Prostate gland (tissue), 2 donors: Measurements from ENCODE around the gene RCHY1. TPM values are rescaled to one million over a fixed set of nuclear protein-coding genes. Genes with fewer than 3 reads are reported as not detected.
"Not testable (repeated sequence)": the region's sequence is repeated elsewhere in the genome, so short reads cannot be mapped to it uniquely, and the experiment has no call there.

Experiments used
- DNase-seq: peaks from one replicate; pipeline ENCODE4 v3.0.0-alpha.2; 2019; ENCODE audit warnings: low spot score
- H3K27ac ChIP-seq, 2 donors: fragments of 200-600 bp; sonication (generic); 2 replicates each; pipeline ENCODE4 v1.5.1; 2017 to 2019
- H3K27me3 ChIP-seq: fragments of 200-600 bp; sonication (generic); replicated peaks from 2 replicates; pipeline ENCODE4 v1.5.1; 2019; ENCODE audit not compliant: insufficient read depth
- H3K36me3 ChIP-seq, 2 donors: fragments of 200-600 bp; sonication (generic); 1 replicate in 1 of 2; 2 replicates in 1 of 2; pipeline versions ENCODE4 v1.5.1 to v1.8.1; 2017 to 2019
- H3K4me1 ChIP-seq: fragments of 200-600 bp; sonication (generic); replicated peaks from 2 replicates; pipeline ENCODE4 v1.5.1; 2019
- H3K4me3 ChIP-seq, 2 donors: fragments of 200-600 bp; sonication (generic); 2 replicates each; pipeline ENCODE4 v1.5.1; 2017 to 2019
- H3K9me3 ChIP-seq: fragments of 200-600 bp; sonication (generic); 2 replicates; pipeline ENCODE4 v1.5.1; 2017
- POLR2A ChIP-seq: fragments of 450-650 bp; IDR thresholded peaks from one replicate; pipeline ENCODE4 v1.6.1; 2016; ENCODE audit warnings: antibody characterized with exemption, mild to moderate bottlenecking
- POLR2AphosphoS5 ChIP-seq: sonication (generic); formaldehyde crosslinking; IDR thresholded peaks from one replicate; pipeline ENCODE4 v1.6.1; 2017; ENCODE audit warnings: antibody characterized with exemption
- WGBS: methylation state at CpG from one replicate; pipeline ENCODE4 v1.1.5; 2018; 5-methylcytosine and 5-hydroxymethylcytosine counted together
- intact Hi-C: fragments of 100-400 bp; cut with DNase I; formaldehyde crosslinking; loops from one replicate; pipeline ENCODE4 v1.14.2; 2022
- total RNA-seq, 2 donors: library from RNA; depleted of rRNA; stranded (reverse); fragments of >200 nt; gene quantifications; one replicate each; pipeline ENCODE4 v1.1.0, GENCODE V29; 2016
- TF ChIP-seq, protein P1 (sequence below), 4 experiments: fragments of 200-600 bp in 2 of 4; fragments of 450-650 bp in 2 of 4; sonication (generic) in 2 of 4; IDR thresholded peaks; 1 replicate in 3 of 4; 2 replicates in 1 of 4; pipeline ENCODE4 v1.5.1; 2016 to 2019; ENCODE audit warnings: antibody characterized with exemption in 4 of 4, mild to moderate bottlenecking in 2 of 4, moderate library complexity in 2 of 4

RCHY1 gene
- total RNA-seq, 2 donors from 2014 or later, result 18.7 to 23.3 TPM

DNA sequence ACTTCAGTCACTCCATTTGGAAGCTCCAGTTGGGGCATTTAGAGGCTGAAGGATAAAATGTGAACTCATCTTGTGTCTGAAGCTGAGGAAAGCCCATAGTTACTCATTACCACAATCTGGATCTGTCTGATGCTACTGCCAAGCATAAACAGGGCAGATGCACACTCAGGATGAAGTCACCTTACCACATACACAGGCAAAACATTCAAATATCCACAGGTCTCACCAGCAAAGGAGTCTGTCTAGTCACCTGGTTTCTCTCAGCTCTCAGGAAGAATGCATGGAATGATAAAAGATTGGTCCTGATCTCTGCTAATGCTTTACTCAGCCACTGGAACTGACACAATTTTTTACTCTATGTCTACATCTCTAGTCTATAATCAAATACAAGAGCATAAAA lies 28.6 kb upstream of the RCHY1 start:
- no peaks in the 10 kb centered on the region for H3K27me3 ChIP-seq
- no peak for DNase-seq
- H3K4me1 ChIP-seq, result no peaks in the 10 kb centered on the region
- H3K36me3 ChIP-seq, result no peaks in the 10 kb centered on the region
- H3K27ac ChIP-seq, result no peak overlapping the region
- no peak for TF ChIP-seq POLR2A
- TF ChIP-seq, protein P1, sequence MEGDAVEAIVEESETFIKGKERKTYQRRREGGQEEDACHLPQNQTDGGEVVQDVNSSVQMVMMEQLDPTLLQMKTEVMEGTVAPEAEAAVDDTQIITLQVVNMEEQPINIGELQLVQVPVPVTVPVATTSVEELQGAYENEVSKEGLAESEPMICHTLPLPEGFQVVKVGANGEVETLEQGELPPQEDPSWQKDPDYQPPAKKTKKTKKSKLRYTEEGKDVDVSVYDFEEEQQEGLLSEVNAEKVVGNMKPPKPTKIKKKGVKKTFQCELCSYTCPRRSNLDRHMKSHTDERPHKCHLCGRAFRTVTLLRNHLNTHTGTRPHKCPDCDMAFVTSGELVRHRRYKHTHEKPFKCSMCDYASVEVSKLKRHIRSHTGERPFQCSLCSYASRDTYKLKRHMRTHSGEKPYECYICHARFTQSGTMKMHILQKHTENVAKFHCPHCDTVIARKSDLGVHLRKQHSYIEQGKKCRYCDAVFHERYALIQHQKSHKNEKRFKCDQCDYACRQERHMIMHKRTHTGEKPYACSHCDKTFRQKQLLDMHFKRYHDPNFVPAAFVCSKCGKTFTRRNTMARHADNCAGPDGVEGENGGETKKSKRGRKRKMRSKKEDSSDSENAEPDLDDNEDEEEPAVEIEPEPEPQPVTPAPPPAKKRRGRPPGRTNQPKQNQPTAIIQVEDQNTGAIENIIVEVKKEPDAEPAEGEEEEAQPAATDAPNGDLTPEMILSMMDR (IDR thresholded peaks at IDR 0.05), result no peak
- TF ChIP-seq POLR2AphosphoS5, result no peak
- intact Hi-C loops, result no loop called here
- H3K9me3 ChIP-seq, result no peaks in the 10 kb centered on the region
- H3K4me3 ChIP-seq, result no peak overlapping the region

DNA sequence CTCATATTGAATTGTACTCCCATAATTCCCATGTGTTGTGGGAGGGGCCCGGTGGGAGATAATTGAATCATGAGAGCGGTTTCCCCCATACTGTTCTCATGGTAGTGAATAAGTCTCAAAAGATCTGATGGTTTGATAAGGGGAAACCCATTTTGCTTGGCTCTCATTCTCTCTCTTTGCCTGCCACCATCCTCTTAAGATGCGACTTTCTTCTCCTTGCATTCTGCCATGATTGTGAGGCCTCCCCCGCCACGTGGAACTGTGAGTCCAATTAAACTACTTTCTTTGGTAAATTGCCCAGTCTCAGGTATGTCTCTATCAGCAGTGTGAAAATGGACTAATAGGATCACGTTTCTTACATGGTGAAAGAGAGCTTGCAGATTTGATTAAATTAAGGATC lies 23.1 kb upstream of the RCHY1 start:
- H3K36me3 ChIP-seq, DNase-seq, intact Hi-C loops, H3K9me3 ChIP-seq, H3K4me3 ChIP-seq, H3K4me1 ChIP-seq, H3K27ac ChIP-seq, H3K27me3 ChIP-seq: not testable (repeated sequence)
- 76% methylated on average over 6 of the region's 6 CpGs for WGBS

DNA sequence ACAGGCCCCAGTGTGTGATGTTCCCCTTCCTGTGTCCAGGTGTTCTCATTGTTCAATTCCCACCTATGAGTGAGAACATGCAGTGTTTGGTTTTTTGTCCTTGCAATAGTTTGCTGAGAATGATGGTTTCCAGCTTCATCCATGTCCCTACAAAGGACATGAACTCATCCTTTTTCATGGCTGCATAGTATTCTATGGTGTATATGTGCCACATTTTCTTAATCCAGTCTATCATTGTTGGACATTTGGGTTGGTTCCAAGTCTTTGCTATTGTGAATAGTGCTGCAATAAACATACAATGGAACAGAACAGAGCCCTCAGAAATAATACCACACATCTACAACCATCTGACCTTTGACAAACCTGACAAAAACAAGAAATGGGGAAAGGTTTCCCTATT lies 19.7 kb upstream of the RCHY1 start:
- H3K4me3 ChIP-seq, H3K9me3 ChIP-seq, H3K27me3 ChIP-seq, H3K27ac ChIP-seq, H3K4me1 ChIP-seq, DNase-seq, intact Hi-C loops, H3K36me3 ChIP-seq: not testable (repeated sequence)

DNA sequence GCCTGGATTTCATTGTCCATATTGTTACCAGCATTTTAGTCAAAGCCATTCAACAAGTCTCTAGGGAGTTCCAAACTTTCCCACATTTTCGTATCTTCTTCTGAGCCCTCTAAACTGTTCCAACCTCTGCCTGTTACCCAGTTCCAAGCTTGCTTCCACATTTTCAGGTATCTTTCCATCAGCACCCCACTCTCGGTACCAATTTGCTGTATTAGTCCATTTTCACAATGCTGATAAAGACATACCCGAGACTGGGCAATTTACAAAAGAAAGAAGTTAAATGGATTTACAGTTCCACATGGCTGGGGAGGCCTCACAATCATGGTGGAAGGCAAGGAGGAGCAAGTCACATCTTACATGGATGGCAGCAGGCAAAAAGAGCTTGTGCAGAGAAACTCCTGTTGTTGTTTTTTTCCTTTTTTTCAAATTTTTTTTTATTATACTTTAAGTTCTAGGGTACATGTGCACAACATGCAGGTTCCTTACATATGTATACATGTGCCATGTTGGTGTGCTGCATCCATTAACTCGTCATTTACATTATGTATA lies 19.2 kb upstream of the RCHY1 start:
- H3K27ac ChIP-seq, H3K4me1 ChIP-seq, DNase-seq, H3K9me3 ChIP-seq, intact Hi-C loops, H3K27me3 ChIP-seq, H3K36me3 ChIP-seq, H3K4me3 ChIP-seq: not testable (repeated sequence)
- WGBS, result 96% methylated on average over 4 of the region's 4 CpGs

DNA sequence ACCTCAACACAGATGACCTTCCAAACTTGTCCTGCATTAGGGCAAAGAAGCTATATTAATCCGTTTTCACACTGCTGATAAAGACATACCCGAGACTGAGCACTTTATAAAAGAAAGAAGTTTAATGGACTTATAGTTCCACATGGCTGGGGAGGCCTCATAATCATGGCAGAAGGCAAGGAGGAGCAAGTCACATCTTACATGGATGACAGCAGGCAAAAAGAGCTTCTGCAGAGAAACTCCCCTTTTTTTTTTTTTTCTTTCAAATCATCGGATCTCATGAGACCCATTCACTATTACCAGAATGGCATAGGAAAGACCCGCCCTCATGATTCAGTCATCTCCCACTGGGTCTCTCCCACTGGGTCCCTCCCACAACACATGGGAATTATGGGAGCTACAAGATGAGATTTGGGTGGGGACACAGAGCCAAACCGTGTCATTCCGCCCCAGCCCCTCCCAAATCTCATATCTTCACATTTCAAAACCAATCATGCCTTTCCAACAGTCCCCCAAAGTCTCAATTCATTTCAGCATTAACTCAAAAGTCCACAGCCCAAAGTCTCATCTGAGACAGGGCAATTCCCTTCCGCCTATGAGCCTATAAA lies 17.4 kb upstream of the RCHY1 start:
- 97% methylated on average over 7 of the region's 7 CpGs for WGBS
- H3K4me1 ChIP-seq, H3K9me3 ChIP-seq, H3K27me3 ChIP-seq, H3K36me3 ChIP-seq, H3K4me3 ChIP-seq, DNase-seq, intact Hi-C loops, H3K27ac ChIP-seq: not testable (repeated sequence)

DNA sequence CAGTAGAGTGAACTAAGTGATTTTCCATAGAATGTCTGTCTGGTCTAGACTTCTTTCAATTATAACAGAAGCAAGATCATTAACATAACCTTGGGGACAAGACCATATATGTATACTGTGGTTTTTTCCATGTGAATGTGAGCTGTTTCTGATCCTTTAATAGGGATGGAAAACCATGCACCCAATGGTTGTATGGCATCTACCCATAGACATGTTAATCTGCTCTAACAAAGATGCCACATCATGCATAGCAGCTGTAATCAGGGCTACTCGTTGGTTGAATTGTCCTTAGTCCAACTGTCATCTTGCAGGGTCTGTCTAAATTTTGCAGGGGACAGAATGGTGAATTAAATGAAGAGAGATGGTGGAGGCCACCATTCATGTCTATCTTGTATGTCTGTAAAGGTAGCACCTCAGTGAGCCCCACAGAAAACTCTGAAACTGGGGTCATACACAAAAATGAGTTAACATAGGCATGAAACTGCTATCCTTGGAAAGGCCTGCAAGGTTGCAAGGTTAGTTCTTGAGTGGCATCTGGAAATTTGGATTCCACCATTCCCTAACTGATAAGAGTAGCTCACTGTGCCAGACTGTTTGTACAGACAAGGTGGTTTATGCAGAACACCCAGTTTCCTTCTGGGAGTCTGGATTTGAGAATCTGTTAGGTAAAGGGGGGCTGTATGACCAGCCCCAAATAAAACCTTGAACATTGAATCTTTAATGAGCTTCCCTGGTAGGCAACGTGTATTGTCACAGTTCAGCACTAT lies 16.5 kb upstream of the RCHY1 start:
- no peak overlapping the region for H3K27ac ChIP-seq
- no peak for DNase-seq
- peaks cover 0 to 5% of the 10 kb centered on the region in 2 donors for H3K36me3 ChIP-seq
- intact Hi-C loops, result no loop called here
- H3K4me1 ChIP-seq, result no peaks in the 10 kb centered on the region
- H3K9me3 ChIP-seq, result no peaks in the 10 kb centered on the region
- H3K27me3 ChIP-seq, result no peaks in the 10 kb centered on the region
- 87% methylated on average over 2 of the region's 2 CpGs for WGBS
- no peak for TF ChIP-seq POLR2A
- TF ChIP-seq POLR2AphosphoS5, result peak; percentile 21
- no peak overlapping the region for H3K4me3 ChIP-seq

DNA sequence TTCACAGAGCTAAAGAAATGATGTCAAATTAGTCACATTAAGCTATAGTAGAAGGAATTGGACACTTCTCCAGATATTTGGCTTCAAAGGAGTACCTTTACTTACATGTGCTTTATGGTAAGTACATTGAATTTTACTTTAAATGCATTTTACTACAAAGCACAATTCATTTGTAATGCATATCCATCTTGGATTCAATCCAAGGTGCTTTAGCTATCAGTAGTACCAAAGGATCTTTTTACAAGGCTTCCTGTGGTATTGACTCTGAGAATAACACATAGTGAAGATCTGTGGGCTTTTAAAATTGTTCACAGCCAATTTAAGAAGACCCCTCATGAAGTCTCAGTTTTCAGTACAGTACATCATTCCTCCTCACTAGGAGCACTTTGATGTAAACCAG lies 13.3 kb upstream of the RCHY1 start:
- Histone ChIP-seq H3K9me3 (no peaks in the 10 kb centered on the region), H3K27ac (no peak overlapping the region), H3K4me1 (no peaks in the 10 kb centered on the region), H3K4me3 (no peak overlapping the region), H3K36me3 (peaks cover 0 to 5% of the 10 kb centered on the region in 2 donors), H3K27me3 (no peaks in the 10 kb centered on the region)
- intact Hi-C loops, result no loop called here
- TF ChIP-seq, protein P1 (IDR thresholded peaks at IDR 0.05), result no peak
- TF ChIP-seq POLR2AphosphoS5 (no peak), POLR2A (no peak)
- no peak for DNase-seq
